HTERT RPE-1 (cell line): ENCODE data around the gene ARSG.
"Not testable (repeated sequence)": the region's sequence is repeated elsewhere in the genome, so short reads cannot be mapped to it uniquely, and the experiment has no call there.

ENCODE experiments used
- in situ Hi-C: fragments of 300-500 bp; cut with MboI; formaldehyde crosslinking; loops from 4 replicates; pipeline ENCODE4 v1.14.3; 2020; ENCODE audit warnings: low sequenced_read_pairs

Gene ARSG

DNA sequence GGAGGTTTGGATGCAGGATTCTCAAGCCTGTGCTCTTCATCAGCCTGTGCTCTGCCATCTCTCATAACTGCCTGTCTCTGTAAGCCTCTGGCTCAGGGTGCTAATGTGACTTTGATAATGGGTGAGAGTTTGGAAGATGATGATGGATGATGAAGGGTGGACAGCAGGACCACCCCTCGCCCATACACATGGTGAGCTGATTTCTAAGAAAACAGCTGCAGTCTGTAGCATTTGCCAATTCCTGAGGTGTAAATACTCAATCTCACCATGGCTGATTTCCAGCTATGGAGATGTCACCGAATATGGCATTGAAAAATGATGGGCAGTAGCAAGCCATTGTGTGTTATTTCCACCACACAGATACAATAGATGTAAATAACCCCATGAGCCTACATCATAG, 74.2 kb downstream of the ARSG start:
- in situ Hi-C loops: no loop called here

DNA sequence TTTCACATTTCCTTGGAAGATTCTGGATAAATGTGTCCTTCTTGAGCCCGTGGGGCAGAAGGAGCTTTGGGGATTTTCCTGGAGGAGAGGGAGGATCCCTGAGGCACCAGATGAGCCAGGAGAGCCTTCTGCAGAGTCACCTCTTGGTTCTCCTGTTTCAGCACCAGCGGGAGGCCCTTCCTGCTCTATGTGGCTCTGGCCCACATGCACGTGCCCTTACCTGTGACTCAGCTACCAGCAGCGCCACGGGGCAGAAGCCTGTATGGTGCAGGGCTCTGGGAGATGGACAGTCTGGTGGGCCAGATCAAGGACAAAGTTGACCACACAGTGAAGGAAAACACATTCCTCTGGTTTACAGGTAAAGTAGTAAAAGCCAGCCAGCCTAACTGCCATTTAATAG, 77.1 kb downstream of the ARSG start:
- in situ Hi-C loops: no loop called here

DNA sequence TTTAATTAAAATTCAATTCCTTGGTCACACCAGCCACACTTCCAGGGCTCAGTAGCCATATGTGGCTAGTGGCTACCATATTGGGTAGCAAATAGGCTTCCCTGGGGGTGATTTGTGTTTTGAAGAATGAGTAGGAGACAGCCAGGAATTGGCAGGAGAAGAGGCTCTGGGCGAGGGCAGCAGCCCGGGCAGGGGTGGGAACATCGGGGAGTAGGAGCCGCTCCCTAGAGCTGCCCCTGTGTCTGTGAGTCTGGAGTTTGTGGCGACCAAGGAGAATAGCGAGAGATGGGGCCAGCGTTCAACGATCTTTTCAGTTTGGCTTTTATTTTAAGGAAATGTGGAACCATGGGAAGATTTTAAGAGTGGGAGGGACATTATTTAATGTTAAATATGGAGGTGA, 84.3 kb downstream of the ARSG start:
- in situ Hi-C loops: no loop called here

DNA sequence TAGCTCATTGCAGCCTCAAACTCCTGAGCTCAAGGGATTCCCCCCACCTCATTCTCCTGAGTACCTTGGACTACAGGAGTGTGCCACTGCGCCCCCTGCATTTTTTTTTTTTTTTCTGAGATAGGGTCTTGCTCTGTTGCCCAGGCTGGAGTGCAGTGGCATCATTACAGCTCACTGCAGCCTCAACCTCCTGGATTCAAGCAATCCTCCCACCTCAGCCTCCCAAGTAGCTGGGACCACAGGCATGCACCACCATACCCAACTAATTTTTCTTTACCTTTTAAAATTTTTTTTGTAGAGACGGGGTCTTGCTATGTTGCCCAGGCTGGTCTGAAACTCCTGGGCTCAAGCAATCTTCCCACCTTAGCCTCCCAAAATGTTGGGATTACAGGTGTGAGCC, 84.9 kb downstream of the ARSG start:
- in situ Hi-C loops: not testable (repeated sequence)

DNA sequence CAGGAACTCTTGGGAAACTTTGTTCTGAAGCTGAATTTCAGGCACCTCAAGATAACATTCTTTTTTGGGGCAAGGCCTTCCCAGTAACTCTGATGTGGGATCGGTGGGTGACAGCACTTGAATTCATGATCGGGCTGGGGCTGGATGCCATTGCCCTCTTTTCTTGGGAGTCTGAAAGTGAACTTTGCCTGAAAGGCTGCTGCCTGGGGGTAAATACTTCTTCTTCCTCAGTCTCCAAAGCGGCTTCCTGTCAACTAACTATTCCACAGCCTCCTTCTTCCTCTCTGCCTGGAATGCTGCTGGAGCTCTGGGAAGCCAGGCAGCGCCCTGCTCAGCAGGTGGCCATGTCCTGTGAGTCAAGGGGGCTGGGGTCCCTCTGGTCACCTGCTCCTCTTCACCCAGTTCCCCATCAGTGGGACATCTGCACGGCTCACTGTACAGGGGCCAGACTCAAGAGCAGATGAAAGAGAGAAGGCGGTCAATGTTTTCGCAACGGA, 86.5 kb downstream of the ARSG start:
- in situ Hi-C loops: no loop called here

DNA sequence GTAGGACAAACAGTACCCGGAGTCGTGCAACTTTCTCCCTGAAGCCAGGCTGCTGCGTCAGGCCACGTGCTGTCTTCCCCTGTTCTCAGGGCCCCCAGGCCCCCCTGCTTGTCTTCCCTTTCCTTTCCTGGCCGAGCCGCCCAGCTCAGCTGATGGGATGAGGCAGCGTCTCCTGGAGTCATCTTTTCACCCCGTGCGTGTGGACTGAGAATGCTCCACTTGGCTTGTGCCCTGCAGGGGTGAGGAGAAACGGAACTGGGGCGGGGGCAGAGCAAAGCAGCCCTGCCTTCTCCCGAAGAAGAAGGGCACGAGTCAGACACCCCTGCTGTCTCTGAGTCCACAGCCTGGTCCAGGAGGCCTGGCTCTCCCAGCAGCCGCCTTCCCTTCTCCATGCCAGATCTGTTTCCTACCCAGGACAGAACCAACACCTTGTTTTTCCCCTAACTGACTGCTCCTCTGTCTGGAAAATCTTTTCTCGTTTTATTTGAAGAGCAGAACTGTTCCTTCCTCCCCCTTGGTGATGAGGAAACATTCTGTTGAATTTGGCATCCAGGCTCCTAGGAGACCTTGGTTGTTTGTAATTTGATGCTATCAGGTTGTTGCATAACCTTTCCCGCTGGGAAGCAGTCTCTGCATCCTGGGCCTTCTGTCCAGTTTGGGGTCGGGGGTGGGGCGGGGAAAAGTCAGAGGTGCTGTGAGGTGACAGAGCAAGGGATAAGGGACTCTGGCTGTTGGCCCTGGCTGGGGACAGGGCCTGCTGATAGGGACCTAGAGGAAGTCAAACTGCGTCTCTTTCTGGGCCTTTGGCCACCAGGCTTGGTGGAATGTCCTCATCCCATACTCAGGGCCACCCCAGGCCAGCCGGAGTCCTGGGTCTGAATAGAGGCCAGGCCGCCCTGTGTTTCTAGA, 87.2 kb downstream of the ARSG start:
- in situ Hi-C loops: no loop called here

DNA sequence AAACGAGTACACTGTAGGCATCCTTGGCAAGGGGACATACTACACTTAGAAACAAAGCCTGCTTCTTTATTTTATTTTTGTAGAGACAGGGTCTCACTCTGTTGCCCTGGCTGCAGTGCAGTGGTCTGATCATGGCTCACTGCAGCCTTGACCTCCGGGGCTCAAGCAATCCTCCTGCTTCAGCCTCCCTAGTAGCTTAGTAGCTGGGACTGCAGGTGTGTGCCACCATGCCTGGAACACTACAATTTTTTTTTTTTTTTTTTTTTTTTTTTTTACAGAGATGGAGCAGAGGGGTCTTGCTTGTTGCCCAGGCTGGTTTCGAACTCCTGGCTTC, 87.8 kb downstream of the ARSG start:
- in situ Hi-C loops: no loop called here

DNA sequence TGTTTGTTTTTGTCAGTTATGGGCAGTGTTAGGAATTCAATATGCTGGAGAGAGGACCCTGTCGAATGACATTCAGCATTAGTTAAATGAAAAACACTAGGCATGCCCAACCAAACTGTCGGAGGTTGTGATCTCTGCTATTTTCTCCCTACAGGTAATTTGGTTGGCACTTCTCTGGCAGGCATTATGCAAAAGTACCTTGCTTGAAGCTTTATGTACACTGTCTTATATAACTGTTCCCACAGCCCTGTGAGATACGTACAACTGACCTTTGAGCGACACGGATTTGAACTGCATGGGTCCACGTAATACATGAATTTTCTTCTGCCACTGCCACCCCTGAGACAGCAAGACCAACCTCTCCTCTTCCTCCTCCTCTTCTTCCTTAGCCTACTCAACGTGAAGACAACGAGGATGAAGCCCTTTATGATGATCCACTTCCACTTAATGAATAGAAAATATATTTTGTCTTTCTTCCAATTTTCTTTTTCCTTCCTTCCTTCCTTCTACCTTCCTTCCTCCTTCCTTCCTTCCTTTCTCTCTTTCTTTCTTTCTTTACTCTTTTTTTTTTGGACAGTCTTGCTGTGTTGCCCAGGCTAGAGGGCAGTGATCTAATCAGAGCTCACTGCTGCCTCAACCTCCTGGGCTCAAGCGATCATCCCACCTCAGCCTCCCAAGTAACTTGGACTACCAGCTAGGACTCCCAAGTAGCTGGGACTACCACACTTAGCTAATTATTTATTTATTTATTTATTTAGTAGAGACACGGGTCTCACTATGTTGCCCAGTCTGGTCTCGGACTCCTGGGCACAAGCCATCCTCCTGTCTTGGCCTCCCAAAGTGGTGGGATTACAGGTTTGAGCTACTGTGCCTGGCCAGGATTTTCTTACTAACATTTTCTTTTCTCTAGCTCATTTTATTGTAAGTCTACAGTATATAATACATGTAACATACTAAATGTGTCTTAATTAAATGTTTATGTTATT, 88.7 kb downstream of the ARSG start:
- in situ Hi-C loops: no loop called here

DNA sequence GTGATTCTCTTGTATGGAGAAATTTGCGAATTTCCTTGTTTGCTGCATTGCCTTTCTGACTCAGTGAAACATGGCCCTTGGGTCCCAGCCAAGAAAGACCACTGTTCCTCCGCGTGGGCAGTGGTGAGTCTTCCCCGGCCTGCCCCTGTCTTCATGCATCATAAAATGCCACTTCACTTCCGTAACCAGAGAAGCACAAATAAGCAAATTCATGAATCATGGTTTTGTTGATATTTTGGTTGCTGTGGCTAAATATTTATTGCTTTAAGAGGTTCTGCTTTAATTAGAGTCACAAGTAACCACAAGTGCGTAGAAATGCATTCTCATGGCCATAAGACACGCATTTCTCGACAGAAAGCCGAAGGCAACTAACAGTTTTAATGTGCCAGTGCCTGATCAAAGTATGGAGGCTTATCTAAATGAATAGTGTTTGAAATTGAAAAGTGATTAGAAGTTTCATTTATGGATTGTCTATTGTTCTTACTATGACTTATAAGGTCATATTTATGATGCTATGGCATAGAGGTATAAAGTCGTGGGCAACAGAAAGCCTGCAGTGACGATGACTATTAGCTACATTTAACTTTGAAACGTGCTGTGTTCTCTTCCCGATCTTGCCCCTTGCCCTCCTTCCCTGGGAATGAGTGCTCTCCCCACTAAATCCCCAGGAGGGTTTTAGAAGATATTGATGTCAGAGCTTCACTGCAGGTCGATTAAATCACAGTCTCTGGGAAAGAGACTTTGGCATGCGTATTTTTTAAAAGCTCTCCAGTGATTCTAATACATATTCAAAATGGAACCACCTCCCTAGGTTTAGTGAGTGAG, 90.0 kb downstream of the ARSG start:
- in situ Hi-C loops: no loop called here

DNA sequence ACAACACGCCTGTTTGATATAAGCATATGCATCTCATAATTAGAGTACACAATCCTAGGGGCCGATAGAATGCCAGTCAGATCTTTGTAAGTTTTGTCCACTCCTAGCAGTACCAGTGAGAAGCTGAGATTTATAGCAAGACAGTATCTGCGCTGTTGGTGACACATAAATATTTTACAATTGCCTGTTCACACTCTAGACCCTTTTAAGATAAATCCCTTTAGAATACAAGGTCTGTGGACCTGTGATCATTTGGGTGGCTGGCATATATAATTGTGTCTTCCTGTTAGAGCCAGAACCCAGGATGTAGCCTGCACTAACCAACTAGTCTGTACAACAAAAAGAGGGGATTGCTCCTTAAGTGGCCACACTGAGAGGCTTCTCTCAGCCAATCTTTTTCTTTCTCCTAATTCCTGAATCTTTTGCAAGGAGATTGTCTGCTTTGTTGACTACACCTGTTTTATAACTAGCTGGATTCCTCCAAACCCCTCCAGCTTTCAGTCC, 91.3 kb downstream of the ARSG start:
- in situ Hi-C loops: no loop called here

DNA sequence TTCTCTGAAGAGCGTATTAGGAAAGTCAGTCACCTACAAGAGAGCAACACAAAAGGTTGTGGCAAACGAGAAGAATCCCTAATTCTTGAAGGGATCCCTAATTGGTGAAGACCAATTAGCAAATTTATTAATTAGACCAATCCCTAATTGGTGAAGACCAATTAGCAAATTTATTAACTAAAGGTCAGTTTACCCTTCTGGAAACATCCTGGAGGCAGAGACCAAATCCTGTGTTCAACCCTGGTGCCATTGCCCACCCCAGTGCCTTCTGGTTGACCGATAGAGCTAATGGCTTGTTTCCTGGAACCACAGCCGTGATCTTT, 91.8 kb downstream of the ARSG start:
- in situ Hi-C loops: no loop called here

DNA sequence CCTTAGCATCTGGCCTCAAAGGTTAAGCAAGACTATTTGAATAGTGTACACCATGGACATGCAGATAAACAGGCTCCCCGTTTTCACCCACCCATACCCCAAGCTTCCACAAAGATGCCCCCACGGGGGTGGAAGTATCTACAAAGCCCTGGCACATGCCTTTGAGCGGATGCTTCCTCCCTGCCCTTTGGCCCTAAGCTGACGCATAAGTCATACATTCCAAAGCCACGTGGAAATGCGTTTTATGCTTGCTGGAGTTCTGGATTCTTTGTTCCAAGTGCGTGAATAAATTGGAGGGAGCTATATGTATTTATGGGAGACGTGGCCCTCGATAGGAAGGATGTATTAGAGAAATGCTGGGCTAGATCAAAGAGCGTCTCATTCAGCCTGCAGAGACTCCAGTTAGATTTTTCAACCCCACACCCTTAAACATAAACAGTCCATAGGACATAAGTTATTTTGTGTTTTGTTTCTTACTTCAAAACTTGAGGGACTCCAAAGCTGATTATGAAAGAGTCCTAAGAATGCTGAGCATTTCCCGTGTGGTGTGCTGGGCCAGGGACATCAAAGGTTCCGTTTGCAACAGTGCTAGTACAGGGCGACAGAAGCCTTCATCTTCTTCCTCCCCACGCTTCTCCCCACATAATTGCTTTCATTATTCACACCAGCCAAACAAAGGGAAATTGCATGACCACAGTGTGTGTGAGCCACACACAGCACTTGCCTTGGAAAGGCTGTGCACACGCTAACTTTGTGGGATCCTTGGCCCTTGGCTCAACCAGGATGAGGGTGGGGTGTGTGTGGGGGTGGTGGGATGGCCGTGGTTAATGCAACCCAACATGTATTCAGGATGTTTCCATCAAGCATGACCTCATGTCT, 92.4 kb downstream of the ARSG start:
- in situ Hi-C loops: no loop called here

DNA sequence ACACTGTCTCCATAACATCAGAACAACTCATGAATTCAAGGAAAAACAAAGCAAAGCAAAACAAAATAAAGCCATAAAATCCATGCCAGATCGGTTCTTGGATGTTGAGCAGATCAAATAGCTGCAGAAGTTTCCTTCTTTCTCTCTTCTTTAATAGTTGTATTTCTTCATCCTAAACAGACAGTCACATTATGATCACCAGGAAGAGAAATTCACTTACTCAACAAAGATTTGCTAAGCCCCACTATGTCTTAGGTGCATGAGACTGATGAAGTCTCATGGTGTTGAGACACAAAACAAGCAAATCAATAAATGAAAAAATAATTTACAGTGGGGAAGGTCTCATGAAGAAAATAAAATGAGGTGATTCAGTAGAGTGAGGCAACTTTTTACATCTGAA, 93.2 kb downstream of the ARSG start:
- in situ Hi-C loops: no loop called here

DNA sequence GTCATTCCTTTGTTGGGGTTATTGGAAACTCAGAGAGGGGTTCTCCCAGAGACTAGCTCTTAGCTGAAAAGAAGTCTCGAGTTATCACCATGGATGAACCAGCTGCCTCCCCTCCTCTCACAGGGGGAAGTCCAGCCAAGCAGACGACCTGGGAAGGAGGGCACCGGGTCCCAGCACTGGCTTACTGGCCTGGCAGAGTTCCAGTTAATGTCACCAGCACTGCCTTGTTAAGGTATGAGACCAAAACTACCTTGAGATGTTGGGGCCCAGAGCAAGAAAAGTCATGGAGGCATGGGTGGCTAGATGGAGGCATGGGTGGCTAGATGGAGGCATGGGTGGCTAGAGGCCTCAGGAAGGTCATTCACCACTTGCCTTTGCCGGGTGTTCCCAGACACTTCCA, 93.6 kb downstream of the ARSG start:
- in situ Hi-C loops: no loop called here

DNA sequence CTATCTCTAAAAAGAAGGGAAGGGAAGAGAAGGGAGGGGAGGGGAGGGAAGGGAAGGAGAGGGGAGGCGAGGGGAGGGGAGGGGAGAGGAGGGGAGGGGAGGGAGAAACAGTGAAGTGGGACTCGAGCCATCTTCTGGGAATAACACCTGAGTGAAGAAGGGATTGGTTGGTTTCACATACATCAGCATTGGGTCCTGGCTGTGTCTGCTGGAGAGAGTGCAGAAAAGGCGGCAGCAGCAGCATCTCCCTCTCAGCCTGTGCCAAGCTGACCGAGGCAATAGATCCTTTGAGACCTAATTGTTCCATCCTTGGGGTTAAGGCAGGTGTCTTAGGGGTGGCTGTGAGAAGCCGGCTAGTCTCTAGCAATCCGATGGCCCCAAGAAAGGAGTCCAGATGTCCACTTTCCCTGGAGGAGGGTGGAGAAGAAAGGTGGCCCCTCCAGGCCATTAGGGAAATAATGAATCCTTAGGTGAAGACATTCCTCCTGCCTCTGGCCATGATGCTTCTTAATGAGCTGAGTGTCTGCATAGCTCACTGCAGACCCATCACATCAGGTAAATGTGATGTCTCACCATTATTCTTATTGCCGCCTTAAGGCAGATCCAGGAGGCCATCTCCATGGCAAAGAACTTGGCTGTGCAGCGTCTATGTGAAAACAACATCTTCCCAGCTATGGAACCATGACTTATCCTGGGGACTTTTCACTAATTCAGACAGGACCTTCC, 94.4 kb downstream of the ARSG start:
- in situ Hi-C loops: no loop called here

DNA sequence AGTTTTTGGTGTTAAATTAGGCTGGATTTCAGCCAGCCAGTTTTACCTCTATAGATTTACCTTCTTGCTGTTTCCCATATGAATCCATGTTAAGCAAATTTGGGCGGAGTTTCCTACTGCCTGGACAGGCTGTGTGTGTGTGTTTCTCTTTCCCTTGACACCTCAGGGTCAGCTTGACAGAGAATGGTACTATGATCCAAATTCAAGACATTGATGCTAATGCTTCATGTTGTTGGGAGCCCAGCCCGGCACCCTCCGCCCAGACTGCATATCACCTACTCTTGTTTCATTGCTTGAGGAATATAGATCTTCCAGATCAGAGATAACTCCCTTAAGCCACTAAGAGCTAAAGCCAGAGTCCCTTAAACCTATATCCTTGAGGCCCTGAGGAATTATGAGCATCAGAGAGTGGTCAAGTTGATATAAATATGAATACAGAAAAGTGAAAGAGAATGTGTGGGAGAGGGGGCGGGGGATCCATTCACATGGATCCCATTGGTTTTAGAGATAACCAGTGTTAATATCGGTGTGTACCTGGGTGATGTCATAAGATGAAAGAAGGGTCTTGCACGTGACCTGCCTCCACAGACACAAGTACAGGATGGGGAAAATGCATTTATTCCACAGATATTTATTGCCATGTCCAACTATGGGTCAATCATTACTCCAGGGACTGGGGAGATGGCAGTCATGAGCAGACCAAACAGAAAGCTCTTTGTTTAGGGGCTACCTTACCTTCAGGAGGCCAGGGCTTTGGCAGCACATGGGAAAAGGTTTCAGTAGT, 96.3 kb downstream of the ARSG start:
- in situ Hi-C loops: no loop called here

DNA sequence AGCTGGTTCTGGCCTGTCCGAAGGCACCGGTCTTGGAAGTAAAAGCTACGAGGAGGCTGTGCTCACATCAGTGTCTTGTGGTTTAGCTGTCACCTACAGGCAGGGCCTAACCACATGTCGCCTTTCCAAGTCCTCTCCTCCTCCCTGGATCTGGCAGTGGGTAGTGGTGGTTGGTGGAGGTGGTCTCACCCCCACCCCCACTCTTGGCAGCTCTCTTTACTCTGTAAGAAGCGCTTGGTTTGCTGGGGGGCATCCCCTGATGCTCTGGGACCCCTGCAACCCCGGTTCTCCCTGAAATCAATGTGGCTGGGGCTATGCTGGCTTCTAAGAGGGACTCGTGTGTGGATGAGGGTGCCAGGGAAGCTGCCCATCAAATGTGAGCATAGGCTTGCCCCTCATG, 97.7 kb downstream of the ARSG start:
- in situ Hi-C loops: no loop called here

DNA sequence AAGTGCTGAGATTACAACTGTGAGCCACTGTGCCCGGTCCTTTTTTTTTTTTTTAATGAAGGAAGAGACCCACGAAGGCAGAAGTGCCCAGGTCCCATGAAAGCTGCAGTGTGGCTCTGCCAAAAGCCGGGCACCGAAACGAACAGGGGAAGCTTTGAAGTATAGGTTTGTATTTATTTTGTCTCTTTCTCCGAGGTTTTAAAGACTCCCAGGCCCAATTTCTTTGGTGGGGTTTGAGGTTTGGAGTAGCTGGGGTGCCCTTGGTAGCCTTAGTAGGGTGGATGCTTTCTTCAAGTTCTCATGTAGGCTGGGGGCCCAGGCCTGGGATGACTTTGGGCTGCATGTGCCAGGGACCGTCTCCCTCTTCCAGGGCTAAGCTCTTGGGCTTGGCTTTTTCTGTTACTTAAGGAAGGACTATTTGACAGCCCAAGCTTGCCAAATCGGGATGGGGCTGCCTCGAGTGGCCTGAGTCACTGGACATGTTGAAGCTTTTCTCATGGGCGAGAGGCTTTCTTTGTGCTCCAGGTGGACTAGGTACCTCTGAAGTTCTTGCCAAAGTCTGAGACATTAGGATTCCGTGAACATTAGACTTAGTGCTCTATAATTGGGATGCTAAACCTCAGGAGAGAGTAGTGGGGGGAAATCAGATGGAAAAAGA, 99.7 kb downstream of the ARSG start:
- in situ Hi-C loops: no loop called here
